HT1080 (cell line): ENCODE results near the gene SPAAR. TPM values are rescaled to one million over a fixed set of nuclear protein-coding genes. Genes with fewer than 3 reads are reported as not detected.
A peak's percentile ranks its signal among the peaks of the same experiment; 100 is the strongest.
"Not testable (repeated sequence)": the region's sequence is repeated elsewhere in the genome, so short reads cannot be mapped to it uniquely, and the experiment has no call there.

Source experiments
- DNase-seq: peaks from one replicate; pipeline ENCODE4 v3.0.0-alpha.2; 2015; ENCODE audit warnings: low read depth
- total RNA-seq: library from RNA; depleted of rRNA; stranded (reverse); fragments of >200 nt; shearing (Covaris generic); gene quantifications from 2 replicates; pipeline ENCODE4 v1.2.3, GENCODE V29; 2014

Gene SPAAR
- total RNA-seq, 1 experiment from 2014 or later: 0.05 TPM

DNA sequence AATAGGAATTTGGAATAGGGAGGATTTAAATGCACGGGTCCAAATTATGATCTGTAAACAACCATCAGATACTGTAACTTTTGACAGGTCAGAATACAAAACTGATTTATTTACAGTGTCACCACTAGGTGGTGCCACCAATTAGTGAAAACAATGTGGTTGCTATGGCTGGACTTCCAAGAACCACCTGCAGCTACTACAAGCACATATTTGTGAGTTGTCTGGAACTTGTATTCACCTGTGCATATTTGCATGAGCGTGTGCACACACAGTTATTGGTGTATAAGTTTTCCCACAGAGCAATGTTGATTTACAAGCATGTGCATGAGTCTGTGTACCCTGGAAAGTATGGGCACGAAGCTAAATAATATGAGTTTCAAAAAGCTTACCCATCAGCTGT, 6.2 kb upstream of the SPAAR start:
- DNase-seq: peak; percentile 50

DNA sequence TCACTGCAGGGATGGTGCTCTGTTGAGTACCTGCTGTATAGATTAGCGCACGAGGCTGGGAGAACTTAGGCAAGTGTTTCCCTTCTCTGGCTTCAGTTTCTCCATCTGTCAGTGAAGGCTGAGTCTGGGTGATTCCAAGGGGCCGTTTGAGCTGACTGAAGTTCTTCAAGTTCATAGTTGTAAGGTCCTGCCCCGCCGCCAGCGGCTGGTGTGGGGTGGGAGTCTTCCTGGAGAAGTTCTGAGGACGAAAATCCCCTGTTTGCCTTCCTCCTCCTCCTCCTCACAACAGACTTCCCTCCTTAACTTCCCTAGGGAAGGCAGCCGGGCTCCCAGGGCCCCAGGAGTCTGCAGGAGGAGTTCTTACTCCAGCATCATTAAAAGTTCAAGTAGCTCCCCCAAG, 5.0 kb upstream of the SPAAR start:
- DNase-seq: no peak

DNA sequence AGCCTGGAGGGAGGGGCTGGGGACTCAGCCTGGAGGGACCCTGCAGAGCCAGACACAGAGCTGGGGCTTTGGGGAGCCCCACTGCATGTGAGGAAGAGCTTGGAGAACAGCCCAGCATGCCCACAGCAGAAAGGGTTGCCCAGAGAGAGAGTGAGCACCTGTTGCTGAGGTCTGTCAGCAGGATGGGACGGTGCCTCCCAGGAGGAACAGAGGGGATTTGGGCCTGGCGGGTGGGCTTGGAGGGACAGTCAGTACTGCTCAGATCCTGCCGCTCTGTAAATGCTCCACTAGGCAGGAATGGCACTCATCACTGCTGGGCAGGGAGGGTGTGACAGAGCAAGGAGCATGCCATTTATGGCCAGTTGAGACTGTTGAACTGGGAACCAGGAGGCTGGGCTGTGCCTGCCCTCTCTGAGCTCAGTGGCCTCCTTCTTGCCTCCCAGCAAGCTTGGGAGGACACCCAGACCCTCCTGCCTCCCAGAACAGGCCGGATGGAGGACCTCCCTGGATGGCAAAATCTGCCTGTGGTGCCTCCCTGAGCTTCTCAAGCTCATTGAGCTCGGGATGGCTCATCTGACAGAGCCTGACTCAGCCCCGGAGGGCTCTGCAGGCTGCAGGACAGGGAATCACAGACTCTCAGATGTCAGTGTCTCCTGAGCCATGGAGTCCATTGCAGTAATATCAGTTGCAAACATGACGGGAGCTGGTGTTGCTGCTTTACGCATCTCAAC, 4.1 kb upstream of the SPAAR start:
- peak; percentile 72 for DNase-seq

DNA sequence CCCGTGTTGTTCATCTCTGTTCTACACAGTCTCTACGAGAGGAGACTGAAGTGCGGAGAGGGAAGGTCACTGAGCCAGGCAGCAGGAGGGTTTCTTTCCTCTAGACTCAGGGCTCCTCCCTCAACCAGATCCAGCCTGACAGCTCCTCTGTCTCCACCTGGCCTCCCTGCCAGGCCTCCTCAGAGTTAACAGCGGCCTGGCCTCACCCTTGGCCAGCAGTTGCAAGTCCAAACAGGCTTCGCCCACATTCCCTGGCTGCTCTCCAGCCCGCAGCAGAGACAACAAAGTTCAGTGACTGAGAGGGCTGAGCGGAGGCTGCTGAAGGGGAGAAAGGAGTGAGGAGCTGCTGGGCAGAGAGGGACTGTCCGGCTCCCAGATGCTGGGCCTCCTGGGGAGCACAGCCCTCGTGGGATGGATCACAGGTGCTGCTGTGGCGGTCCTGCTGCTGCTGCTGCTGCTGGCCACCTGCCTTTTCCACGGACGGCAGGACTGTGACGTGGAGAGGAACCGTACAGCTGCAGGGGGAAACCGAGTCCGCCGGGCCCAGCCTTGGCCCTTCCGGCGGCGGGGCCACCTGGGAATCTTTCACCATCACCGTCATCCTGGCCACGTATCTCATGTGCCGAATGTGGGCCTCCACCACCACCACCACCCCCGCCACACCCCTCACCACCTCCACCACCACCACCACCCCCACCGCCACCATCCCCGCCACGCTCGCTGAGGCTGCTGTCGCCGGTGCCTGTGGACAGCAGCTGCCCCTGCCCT, 3.2 kb upstream of the SPAAR start, which contains the start of gene HRCT1:
Gene HRCT1 (plus strand): TSS at position 291 of the 768 bp plus-strand sequence. CDS start 86 bp downstream, at position 377.
- DNase-seq: peak; percentile 94

DNA sequence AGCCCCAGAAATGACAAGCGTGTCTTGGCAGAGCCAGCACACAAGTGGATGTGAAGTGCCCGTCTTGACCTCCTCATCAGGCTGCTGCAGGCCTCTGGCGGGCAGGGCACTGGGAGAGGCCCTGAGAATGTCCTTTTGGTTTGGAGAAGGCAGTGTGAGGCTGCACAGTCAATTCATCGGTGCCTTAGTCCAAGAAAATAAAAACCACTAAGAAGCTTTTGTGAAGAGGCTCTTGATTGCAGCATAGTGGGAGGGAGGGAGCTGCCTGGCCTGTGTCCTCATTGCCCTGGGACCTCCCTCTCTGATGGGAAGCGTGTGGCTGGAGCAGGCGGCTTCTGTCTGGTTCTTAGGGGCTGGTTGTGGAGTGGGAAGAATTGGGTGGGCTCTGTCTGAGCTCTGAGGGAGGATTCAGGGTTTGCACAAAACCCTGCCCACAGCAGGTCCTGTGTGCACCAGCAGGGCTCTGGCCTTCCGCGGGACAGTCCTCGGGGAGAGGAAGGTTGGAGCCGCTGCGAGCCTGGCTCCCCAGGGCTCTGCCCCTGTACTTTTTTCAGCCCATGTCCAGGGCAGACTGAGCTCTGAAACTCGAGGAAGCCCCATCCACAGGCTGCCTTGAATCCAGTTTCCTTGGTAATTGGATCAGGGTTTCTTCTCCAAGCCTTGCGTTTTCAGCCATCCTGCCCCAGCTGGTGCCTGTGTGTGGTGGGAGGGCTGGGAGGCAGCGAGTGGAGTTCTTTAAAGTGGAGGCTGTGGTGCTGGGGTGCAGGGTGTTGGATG, 2.2 kb upstream of the SPAAR start:
- DNase-seq: peak; percentile 66

DNA sequence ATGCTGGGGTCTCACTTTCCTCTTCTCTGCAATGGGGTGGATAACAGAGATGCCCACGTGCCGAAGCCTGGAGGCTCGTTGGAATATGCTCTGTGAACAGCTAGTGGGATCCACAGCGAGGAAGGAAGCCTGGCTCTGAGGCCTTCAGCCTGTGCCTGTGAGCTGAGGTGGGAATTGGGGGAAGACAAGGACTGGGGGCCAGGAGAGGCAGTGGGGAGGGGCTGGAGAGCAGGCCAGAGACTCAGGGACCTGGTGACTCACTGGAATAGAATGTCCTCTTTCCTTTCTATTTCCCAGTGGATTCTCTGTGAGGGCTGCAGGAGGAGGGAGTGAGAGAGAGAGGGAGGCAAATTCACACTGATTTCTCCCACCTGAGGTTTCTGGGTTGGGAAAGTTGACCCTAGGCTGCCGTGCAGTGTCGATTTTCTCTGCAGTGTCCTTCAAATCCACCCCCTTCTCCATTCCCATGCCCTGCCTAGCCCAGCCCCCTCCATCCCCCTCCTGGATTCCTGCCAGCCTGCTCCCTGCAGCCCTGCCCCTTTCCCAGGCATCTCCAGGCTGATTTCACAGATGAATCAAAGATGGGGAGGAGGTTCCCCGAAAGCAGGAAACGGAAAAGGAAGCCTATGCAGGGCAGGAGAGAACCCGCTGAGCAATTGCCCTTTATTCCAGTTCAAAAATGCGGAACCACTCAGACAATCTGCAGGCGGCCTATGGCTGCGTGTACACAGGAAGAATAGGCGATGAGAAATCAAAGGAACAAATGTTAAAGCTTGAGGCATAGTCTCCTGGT, 1.4 kb upstream of the SPAAR start:
- peak; percentile 97 for DNase-seq

DNA sequence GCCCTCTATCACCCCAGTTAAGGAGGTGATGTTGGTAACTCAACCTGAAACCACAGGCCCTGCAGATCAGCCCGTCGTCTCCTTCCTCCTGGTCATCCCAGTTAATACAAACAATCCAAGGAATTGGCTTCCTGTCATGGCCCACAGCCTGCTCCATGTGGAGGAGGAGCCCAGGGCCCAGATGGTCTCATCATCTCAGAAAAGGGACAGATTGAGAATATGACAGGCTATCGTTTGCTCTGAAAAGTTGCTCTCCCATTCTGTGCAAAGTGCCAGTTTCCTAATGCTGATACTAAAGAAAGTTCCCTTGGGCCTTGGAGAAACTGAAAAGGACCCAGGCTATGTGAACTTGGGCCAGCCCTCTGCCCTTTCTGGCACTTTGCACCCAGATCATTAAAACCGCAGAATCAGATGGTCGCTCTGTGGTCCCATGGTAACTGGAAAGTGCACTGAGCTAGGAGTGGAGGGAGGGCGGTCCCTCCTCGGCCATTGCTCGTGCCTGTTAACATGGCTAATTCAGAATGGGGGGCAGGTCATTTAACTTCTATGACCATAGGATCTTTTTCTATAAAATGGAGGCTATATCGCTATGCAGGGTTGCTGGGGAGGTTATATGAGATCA, 675 bp upstream of the SPAAR start:
- DNase-seq: no peak

DNA sequence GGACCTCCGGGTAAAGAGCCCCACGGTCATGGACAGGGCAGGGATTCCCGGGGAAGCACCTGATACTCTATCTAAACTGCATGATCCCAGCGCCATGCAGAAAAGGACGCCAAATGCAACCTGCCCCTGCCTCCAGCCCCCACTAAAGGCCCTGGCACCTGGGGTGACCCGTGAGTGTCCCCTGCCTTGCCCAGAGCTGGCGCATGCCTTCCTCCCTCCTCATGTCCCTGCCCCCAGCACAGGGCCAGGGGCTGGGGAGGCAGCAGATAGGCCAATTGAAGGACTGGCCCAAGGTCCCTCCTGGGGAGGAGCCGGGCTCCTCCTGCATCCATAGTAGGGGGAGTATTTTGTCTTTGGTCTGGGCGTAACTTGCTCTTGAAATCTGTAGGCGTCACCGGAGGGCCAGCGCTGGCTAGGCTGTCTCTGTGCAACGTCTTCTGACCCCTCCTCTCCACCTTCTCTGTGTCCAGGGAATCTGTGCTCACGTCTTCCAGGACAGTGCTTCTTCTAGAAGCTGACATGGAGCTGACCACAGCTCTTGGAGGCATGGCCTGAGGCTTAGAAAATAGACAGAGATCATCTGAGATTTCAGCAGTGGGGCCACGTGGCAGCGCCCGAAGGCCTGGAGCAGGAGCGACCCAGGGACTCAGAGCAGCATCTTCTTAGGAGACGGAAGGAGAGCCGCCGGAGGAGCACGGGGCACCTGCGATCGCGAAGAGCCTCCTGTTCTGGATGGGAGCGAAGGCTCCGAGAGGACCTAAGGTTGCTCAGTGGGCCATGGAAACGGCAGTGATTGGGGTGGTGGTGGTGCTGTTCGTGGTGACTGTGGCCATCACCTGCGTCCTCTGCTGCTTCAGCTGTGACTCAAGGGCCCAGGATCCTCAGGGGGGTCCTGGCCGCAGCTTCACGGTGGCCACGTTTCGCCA, 660 bp downstream of the SPAAR start:
- DNase-seq: no peak

DNA sequence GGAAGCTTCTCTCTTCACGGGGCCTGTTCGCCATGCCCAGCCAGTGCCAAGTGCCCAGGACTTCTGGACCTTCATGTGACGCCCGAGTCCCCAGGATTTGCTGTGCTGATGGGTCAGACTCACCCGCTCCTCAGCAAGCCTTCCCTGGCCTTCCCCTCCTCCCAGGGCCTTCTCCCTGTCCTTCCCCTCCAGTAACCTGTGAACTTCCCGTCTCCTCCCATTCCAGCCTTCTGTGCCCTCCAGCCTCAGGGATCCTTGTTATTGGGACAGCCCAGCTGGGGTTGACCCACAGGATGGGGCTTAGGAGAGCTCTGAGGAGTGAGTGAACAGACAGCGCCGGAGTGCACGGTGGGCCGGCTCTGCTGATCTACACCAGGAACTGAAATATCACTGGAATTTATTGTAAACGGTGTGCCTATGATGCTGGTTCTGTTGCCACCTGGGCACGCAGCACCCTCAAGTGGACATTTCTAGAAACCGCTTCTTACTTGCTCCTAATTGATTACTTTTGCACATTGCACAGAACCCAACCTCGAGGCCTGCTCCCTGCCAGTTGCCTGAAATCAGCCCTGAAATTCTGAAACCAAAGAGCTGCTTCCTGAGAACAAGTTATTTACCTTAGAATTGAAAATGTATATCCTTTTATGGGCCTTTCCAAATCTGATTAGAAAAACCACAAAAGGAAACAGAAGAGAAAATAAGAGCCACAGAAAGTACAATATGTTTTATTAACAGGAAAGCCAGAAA, 1.5 kb downstream of the SPAAR start:
- DNase-seq: peak; percentile 73

DNA sequence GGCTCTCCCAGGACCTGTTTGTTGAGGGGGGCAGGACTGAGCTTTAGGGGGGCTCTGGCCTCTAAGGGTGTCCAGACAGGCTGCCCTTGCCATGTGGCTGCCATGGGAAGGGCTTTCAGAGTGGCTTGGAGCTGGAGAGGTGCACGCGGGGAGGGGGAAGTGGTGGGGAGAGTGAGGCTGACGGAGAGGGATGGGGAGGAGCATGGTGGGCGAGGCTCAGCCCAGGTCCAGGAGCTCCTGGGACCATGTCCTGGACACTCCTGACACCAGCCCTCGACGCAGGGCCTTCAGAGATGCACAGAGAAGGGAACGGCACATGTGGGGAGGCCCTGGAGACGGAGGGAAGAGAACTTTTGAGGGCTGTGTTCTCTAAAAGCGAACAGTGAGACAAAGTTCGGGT, 2.4 kb downstream of the SPAAR start:
- DNase-seq: no peak

DNA sequence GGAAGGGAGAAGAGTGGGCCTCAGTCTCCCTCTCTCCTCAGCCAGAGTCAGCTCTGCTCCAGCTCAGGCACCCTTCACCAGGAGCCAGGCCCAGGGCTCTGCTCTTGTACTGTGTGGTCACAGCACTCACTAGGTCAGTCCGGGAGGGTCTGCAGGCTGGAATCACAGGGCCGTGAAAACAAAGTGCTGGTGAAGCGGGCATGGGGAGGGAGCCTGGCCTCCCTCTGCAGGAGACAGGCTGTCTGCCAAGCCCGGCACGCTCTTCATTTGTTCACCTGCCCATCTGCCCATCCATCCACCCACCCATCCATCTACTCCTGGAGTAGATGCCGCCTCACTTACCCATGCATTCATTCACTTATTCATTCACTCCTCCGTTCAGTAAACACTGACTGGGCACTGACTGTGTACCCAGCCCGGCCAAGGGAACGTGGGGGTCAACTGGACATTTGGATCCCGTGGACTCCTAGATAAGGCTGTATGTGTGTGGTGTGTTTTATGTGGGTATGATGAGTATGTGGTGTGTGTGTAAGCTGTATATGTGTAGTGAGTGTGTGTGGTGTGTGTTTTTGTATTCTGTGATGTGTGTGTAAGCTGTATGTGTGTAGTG, 3.6 kb downstream of the SPAAR start:
- DNase-seq: no peak

DNA sequence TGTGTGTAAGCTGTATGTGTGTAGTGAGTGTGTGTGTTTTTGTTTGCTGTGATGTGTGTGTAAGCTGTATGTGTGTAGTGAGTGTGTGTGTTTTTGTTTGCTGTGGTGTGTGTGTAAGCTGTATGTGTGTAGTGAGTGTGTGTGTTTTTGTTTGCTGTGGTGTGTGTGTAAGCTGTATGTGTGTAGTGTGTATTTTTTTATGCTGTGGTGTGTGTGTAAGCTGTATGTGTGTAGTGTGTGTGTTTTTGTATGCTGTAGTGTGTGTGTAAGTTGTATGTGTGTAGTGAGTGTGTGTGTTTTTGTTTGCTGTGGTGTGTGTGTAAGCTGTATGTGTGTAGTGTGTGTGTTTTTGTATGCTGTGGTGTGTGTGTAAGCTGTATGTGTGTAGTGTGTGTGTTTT, 4.1 kb downstream of the SPAAR start:
- DNase-seq: not testable (repeated sequence)

DNA sequence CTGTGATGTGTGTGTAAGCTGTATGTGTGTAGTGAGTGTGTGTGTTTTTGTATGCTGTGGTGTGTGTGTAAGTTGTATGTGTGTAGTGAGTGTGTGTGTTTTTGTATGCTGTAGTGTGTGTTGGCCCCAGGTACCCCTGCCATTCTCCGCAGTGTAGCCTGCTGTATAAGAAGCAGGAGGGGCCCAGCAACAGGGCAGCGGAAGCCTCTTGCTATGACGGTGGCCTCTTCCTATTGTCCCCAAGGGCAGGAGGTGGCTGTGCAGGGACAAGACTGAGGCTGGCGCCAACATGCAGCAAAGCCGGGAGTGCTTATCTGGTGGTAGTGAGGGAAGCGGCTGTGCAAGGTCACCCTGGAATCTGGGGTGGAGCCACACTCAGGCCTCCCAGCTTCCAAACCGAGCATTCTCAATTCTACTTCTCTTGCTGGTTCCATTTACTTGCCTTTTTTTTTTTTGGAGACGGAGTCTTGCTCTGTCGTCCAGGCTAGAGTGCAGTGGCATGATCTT, 5.1 kb downstream of the SPAAR start:
- DNase-seq: peak; percentile 14

DNA sequence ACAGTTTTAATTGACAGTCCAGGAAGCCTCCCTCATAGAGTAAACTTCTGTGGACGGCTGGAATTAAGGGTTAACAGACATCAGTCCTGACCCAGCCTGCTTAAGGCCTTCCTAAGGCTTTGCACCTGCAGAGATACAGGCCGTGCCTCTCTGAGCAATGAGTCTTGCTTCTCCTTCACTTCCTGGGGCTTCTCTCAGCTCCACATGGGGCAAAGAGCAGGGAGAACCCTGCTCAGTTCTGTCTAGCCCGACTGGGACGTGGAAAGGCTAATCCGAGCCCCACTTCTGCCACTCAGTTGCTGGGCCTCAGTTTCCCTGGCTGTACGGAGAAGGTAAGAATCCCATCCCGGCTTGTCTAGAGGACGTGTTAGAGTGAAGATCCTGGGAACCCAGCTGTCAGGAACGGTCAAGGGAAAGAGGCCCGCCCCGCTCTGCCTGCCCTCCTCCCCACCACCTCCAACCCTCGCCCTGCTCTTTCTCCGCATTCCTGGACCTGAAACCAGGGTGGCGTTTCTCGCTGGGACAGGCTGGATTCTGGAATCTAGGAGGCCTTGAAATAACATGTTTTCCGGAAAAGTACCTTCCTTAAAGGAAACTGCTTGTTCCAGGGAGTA, 6.5 kb downstream of the SPAAR start:
- DNase-seq: no peak

DNA sequence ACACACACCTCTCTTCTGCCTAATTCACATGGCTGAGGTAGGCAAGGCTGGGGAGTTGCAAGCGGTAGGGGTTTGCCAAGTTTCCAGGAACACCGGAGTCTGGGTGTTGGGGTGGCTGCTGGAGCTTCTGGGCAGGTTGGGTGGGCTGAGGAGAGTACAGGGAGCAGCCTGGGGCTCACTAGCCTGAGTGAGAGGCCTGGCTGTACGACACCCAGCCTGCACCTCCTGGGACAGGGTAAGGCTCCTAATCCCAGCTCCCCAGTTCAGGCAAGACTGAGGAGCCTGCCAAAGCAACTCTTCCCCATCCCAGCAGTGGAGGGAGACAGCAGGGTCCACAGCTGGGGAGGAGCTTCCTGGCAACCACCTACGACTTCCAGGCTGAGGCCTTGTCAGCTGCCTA, 8.0 kb downstream of the SPAAR start:
- no peak for DNase-seq

DNA sequence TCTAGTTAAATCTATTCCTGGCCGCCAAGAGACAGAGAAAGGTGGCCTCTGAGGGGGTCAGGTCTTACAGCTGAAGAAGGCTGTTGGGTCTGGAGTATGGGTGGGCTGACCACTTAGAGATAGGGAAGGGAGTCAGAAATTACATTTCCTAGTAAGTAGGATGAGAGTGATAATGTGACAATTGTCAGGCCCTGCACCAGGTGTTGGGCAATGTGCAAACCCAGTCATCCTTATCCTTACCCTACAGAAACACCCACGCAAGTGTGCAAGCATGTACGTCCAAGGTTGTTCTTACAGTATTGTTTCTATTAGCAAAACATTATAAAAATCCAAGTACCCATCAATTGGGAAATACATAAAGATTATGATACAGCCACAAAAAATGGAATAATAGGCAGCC, 9.5 kb downstream of the SPAAR start:
- no peak for DNase-seq

DNA sequence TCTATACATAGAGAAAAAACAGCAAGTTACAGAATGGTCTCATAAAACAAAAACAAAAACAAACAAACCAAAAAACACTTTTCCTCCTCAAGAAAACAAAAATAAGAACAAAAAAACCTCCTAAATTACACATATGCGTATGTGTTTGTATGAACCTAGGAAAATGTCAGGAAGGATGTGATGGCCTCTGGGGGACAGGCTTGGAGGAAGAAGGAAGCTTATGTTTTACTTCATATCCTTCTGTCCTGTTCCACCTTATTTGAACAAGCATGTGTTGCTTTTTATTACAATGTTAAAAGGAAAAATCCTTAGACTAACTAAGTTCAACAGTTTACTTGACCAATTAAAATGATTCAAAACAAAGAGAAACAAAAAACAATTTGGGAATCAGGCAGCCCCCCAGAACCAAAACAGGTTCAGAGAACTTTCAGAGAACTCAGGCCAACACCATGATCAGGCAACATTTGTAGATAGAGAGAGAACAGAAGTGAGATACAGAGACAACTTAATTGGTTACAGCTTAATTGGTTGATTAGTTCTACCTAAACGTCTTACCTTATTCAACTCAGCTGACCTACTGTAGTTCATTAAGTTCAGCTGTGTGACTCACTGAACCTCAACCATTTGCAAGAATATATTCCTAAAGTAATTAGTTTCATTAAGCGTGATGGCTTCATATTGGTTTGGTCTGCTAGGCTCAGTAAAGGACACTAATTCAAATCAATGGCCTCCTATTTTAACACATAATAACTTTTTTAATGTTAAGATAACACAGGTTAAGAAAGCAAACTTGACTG, 10.1 kb downstream of the SPAAR start:
- no peak for DNase-seq
